GM21825 (cell line): ENCODE measurements around the gene CFC1B.
A peak's percentile ranks its signal among the peaks of the same experiment; 100 is the strongest.
"Not testable (repeated sequence)": the region's sequence is repeated elsewhere in the genome, so short reads cannot be mapped to it uniquely, and the experiment has no call there.

Experiments used
- ATAC-seq: cut with Tn5 transposase; IDR thresholded peaks from one replicate; pipeline ENCODE4 v1.9.1; 2021; ENCODE audit warnings: mild to moderate bottlenecking, moderate library complexity; ENCODE audit not compliant: unreplicated experiment

CFC1B gene

GRCh38 chr2:130520992-130521391, at the start of gene CFC1B:
TSS of gene CFC1B (plus strand) at chr2:130521222. CDS start at chr2:130521485, 263 bp downstream.
- ATAC-seq, result not testable (repeated sequence)

GRCh38 chr2:130491073-130491472, 29.9 kb upstream of the CFC1B start:
- not testable (repeated sequence) for ATAC-seq

- ATAC-seq, result not testable (repeated sequence)
These were observed 11.8 kb upstream of the CFC1B start, which contains the start of gene POTEI for GRCh38 chr2:130509228-130509627. TSS of gene POTEI (minus strand) at chr2:130509328. CDS start at chr2:130509235, 93 bp downstream.

- not testable (repeated sequence) for ATAC-seq
These were observed 9.9 kb upstream of the CFC1B start for GRCh38 chr2:130510807-130511746.

GRCh38 chr2:130511747-130512451, 9.1 kb upstream of the CFC1B start:
- ATAC-seq, result not testable (repeated sequence)

GRCh38 chr2:130518516-130519106, 2.4 kb upstream of the CFC1B start:
- ATAC-seq, result not testable (repeated sequence)

GRCh38 chr2:130522390-130522789, 1.4 kb downstream of the CFC1B start:
- ATAC-seq, result not testable (repeated sequence)

GRCh38 chr2:130527365-130527967, 6.4 kb downstream of the CFC1B start:
- not testable (repeated sequence) for ATAC-seq

GRCh38 chr2:130529545-130529944, 8.5 kb downstream of the CFC1B start:
- not testable (repeated sequence) for ATAC-seq

- not testable (repeated sequence) for ATAC-seq
These were observed 9.2 kb downstream of the CFC1B start for GRCh38 chr2:130530212-130530611.

- ATAC-seq, result peak; percentile 94
These were observed 10.2 kb downstream of the CFC1B start for GRCh38 chr2:130531225-130531624.

- ATAC-seq, result not testable (repeated sequence)
These were observed 10.7 kb downstream of the CFC1B start for GRCh38 chr2:130531672-130532071.

- not testable (repeated sequence) for ATAC-seq
These were observed 15.6 kb downstream of the CFC1B start for GRCh38 chr2:130536654-130537053.

- ATAC-seq, result not testable (repeated sequence)
These were observed 17.2 kb downstream of the CFC1B start for GRCh38 chr2:130538271-130538670.

- ATAC-seq, result not testable (repeated sequence)
These were observed 21.8 kb downstream of the CFC1B start for GRCh38 chr2:130542789-130543188.

- not testable (repeated sequence) for ATAC-seq
These were observed 22.9 kb downstream of the CFC1B start for GRCh38 chr2:130543785-130544528.

GRCh38 chr2:130544978-130545377, 24.0 kb downstream of the CFC1B start:
- ATAC-seq, result not testable (repeated sequence)

GRCh38 chr2:130548418-130548817, 27.4 kb downstream of the CFC1B start:
- ATAC-seq, result not testable (repeated sequence)

GRCh38 chr2:130549475-130549874, 28.5 kb downstream of the CFC1B start:
- not testable (repeated sequence) for ATAC-seq

GRCh38 chr2:130554178-130554577, 33.2 kb downstream of the CFC1B start:
- ATAC-seq, result not testable (repeated sequence)
